ENCODE results near the gene PILRB.

The PILRB gene

GRCh38 chr7:100413889-100414288, 56.0 kb downstream of the PILRB start:
- H3K4me3 ChIP-seq (ENCODE audit: control insufficient read depth, low read depth, low read length), result no peak overlapping the region
- TF ChIP-seq CTCF (IDR thresholded peaks at IDR 0.05; ENCODE audit: control insufficient read depth, insufficient read depth, low read depth, low read length, missing control alignments), result no peak
- DNase-seq (ENCODE audit: low read depth), result no peak

GRCh38 chr7:100415448-100415847, 57.5 kb downstream of the PILRB start:
- DNase-seq (ENCODE audit: low read depth), result no peak
- no peak overlapping the region for H3K4me3 ChIP-seq (ENCODE audit: control insufficient read depth, low read depth, low read length)
- TF ChIP-seq CTCF (IDR thresholded peaks at IDR 0.05; ENCODE audit: control insufficient read depth, insufficient read depth, low read depth, low read length, missing control alignments), result no peak
